ENCODE data around the gene ST6GALNAC5. TPM values are rescaled to one million over a fixed set of nuclear protein-coding genes. Genes with fewer than 3 reads are reported as not detected.
A peak's percentile ranks its signal among the peaks of the same experiment; 100 is the strongest.

ST6GALNAC5 gene
- total and polyA plus RNA-seq, 7 donors, result under 0.01 to 44.7 (median 5.6) TPM; not detected in 1

- 72 to 76% methylated on average over 5 of the region's 5 CpGs for WGBS, 2 donors
- Histone ChIP-seq H3K4me1 (peaks cover 0 to 30% (median 20%) of the 10 kb centered on the region in 4 donors), H3K36me3 (no peaks in the 10 kb centered on the region), H3K27me3 (peaks cover 12 to 40% (median 32%) of the 10 kb centered on the region in 3 donors), H3K9me3 (peaks cover 0 to 2% (median 0%) of the 10 kb centered on the region in 4 donors), H3K4me3 (no peak overlapping the region), H3K27ac (peak overlapping the region in 2 of 4 donors; percentile 17 to 41)
- TF ChIP-seq CTCF (IDR thresholded peaks at IDR 0.05) (no peak), POLR2A (IDR thresholded peaks at IDR 0.05) (no peak), POLR2AphosphoS5 (IDR thresholded peaks at IDR 0.05) (no peak), EP300 (IDR thresholded peaks at IDR 0.05) (no peak)
- DNase-seq, result no peak
- intact Hi-C loops (cut with DNase I), result no loop called here
These were observed 2.9 kb upstream of the ST6GALNAC5 start for GRCh38 chr1:76864383-76864782.

- Histone ChIP-seq H3K27me3 (peaks cover 12 to 42% (median 32%) of the 10 kb centered on the region in 3 donors), H3K27ac (peak overlapping the region in 2 of 4 donors; percentile 41 to 73)
- intact Hi-C loops (cut with DNase I), result no loop called here
These were observed 1.5 kb upstream of the ST6GALNAC5 start for GRCh38 chr1:76865696-76866286.

GRCh38 chr1:76866566-76866965 lies 714 bp upstream of the ST6GALNAC5 start:
- H3K27ac ChIP-seq, result peak overlapping the region in 2 of 4 donors; percentile 41 to 73
- peaks cover 0 to 30% (median 20%) of the 10 kb centered on the region in 4 donors for H3K4me1 ChIP-seq
- H3K27me3 ChIP-seq, result peaks cover 12 to 42% (median 32%) of the 10 kb centered on the region in 3 donors

More at GRCh38 chr1:76865696-76866286, 1.5 kb upstream of the ST6GALNAC5 start:
- H3K4me3 ChIP-seq, result no peak overlapping the region
- H3K36me3 ChIP-seq, result no peaks in the 10 kb centered on the region
- no peak for DNase-seq
- WGBS, 2 donors, result 75 to 83% methylated on average over 2 of the region's 2 CpGs
- peaks cover 0 to 30% (median 20%) of the 10 kb centered on the region in 4 donors for H3K4me1 ChIP-seq
- H3K9me3 ChIP-seq, result peaks cover 0 to 2% (median 0%) of the 10 kb centered on the region in 4 donors
- TF ChIP-seq CTCF (IDR thresholded peaks at IDR 0.05) (no peak), POLR2AphosphoS5 (IDR thresholded peaks at IDR 0.05) (no peak), EP300 (IDR thresholded peaks at IDR 0.05) (no peak), POLR2A (IDR thresholded peaks at IDR 0.05) (no peak)

GRCh38 chr1:76868154-76868882 lies 1.0 kb downstream of the ST6GALNAC5 start:
- no peak for DNase-seq
- TF ChIP-seq CTCF (IDR thresholded peaks at IDR 0.05) (peak in 1 of 4 experiments; percentile 11), POLR2AphosphoS5 (IDR thresholded peaks at IDR 0.05) (no peak)
- intact Hi-C loops (cut with DNase I), result no loop called here
- Histone ChIP-seq H3K27ac (peak overlapping the region; percentile 36 to 75 (median 66)), H3K27me3 (peaks cover 12 to 42% (median 32%) of the 10 kb centered on the region in 3 donors), H3K4me1 (peaks cover 0 to 30% (median 20%) of the 10 kb centered on the region in 4 donors), H3K36me3 (no peaks in the 10 kb centered on the region), H3K9me3 (no peaks in the 10 kb centered on the region), H3K4me3 (peak overlapping the region; percentile 37 to 63 (median 52))
- WGBS, 2 donors, result 2 to 13% methylated on average over 65 of the region's 65 CpGs

More at GRCh38 chr1:76866566-76866965, 714 bp upstream of the ST6GALNAC5 start:
- 84 to 88% methylated on average over 4 of the region's 4 CpGs for WGBS, 2 donors
- no peaks in the 10 kb centered on the region for H3K9me3 ChIP-seq
- intact Hi-C loops (cut with DNase I), result no loop called here
- TF ChIP-seq POLR2AphosphoS5 (IDR thresholded peaks at IDR 0.05) (no peak), EP300 (IDR thresholded peaks at IDR 0.05) (no peak), CTCF (IDR thresholded peaks at IDR 0.05) (no peak), POLR2A (IDR thresholded peaks at IDR 0.05) (no peak)
- H3K36me3 ChIP-seq, result no peaks in the 10 kb centered on the region
- no peak for DNase-seq
- H3K4me3 ChIP-seq, result peak overlapping the region in 2 of 4 donors; percentile 2 to 63

Data from sigmoid colon (tissue), 7 donors.